C1 segment of cervical spinal cord (tissue), 14 donors: Measurements from ENCODE around the gene ITSN1.

Source experiments
- DNase-seq, 14 donors: peaks; one replicate each; lab custom pipeline; 2025; lab: John Stamatoyannopoulos, UW

ITSN1 gene

GRCh38 chr21:33680870-33681269 is 38.6 kb downstream of the ITSN1 start:
- no peak for DNase-seq

GRCh38 chr21:33682992-33683627 is 40.8 kb downstream of the ITSN1 start:
- DNase-seq, result no peak

GRCh38 chr21:33684068-33684467 is 41.8 kb downstream of the ITSN1 start:
- no peak for DNase-seq

GRCh38 chr21:33684923-33685560 is 42.7 kb downstream of the ITSN1 start:
- DNase-seq, result no peak

GRCh38 chr21:33685613-33686197 is 43.4 kb downstream of the ITSN1 start:
- no peak for DNase-seq

GRCh38 chr21:33686386-33686785 is 44.1 kb downstream of the ITSN1 start:
- DNase-seq, result no peak

GRCh38 chr21:33687634-33688033 is 45.3 kb downstream of the ITSN1 start:
- DNase-seq, result no peak

GRCh38 chr21:33688353-33688752 is 46.1 kb downstream of the ITSN1 start:
- no peak for DNase-seq

GRCh38 chr21:33690874-33691273 is 48.6 kb downstream of the ITSN1 start:
- no peak for DNase-seq

GRCh38 chr21:33691945-33692603 is 49.8 kb downstream of the ITSN1 start:
- DNase-seq, result no peak

GRCh38 chr21:33695813-33696212 is 53.5 kb downstream of the ITSN1 start:
- no peak for DNase-seq

GRCh38 chr21:33696465-33696864 is 54.2 kb downstream of the ITSN1 start:
- DNase-seq, result no peak

GRCh38 chr21:33698087-33698860 is 56.0 kb downstream of the ITSN1 start:
- no peak for DNase-seq

- no peak for DNase-seq
Measured at GRCh38 chr21:33699277-33699676, 57.0 kb downstream of the ITSN1 start.

GRCh38 chr21:33700491-33700890 is 58.2 kb downstream of the ITSN1 start:
- no peak for DNase-seq

- no peak for DNase-seq
Measured at GRCh38 chr21:33703750-33704606, 61.7 kb downstream of the ITSN1 start.

- no peak for DNase-seq
Measured at GRCh38 chr21:33707846-33708245, 65.5 kb downstream of the ITSN1 start.

GRCh38 chr21:33708874-33709273 is 66.6 kb downstream of the ITSN1 start:
- no peak for DNase-seq

GRCh38 chr21:33712022-33712803 is 69.9 kb downstream of the ITSN1 start:
- no peak for DNase-seq

GRCh38 chr21:33721081-33721480 is 78.8 kb downstream of the ITSN1 start:
- no peak for DNase-seq
